ENCODE results near the gene TMC6. TPM values are rescaled to one million over a fixed set of nuclear protein-coding genes. Genes with fewer than 3 reads are reported as not detected.

The TMC6 gene
- total RNA-seq, 1 donor from 2014 or later, result 6.9 TPM

- H3K36me3 Mint-ChIP-seq, result peaks cover 3% of the 10 kb centered on the region
- Histone ChIP-seq H3K9me3 (ENCODE audit: low read depth) (no peaks in the 10 kb centered on the region), H3K79me2 (ENCODE audit: low read depth) (no peaks in the 10 kb centered on the region), H3F3A (ENCODE audit: low read depth) (peaks cover 5% of the 10 kb centered on the region), H3K36me3 (no peaks in the 10 kb centered on the region), H3K4me2 (no peak overlapping the region), H3K9ac (no peak overlapping the region), H3K27ac (no peak overlapping the region), H3K4me3 (no peak overlapping the region), H3K27me3 (peaks cover 20% of the 10 kb centered on the region), H4K20me1 (ENCODE audit: low read depth) (peaks cover 5% of the 10 kb centered on the region), H2AFZ (replicated peaks) (no peak overlapping the region), H3K4me1 (peaks cover 23% of the 10 kb centered on the region)
- H3K27ac Mint-ChIP-seq, result no peak overlapping the region
- H3K4me3 Mint-ChIP-seq, result no peak overlapping the region
- TF ChIP-seq EZH2 (IDR thresholded peaks at IDR 0.05), result no peak
- no peak for TF ChIP-seq CTCF (IDR thresholded peaks at IDR 0.05)
- no peak for TF ChIP-seq EZH2phosphoT487 (IDR thresholded peaks at IDR 0.05)
- peaks cover 8% of the 10 kb centered on the region for H3K4me1 Mint-ChIP-seq
- no peak for DNase-seq (ENCODE audit: low spot score)
- peaks cover 6% of the 10 kb centered on the region for H3K27me3 Mint-ChIP-seq (ENCODE audit: insufficient read depth, low read depth)
- no peaks in the 10 kb centered on the region for H3K9me3 Mint-ChIP-seq
These were observed 4.3 kb downstream of the TMC6 start for GRCh38 chr17:78124081-78124835.

- no peak overlapping the region for H3K27ac ChIP-seq
- no peaks in the 10 kb centered on the region for H3K79me2 ChIP-seq (ENCODE audit: low read depth)
- H3K4me1 ChIP-seq, result peaks cover 19% of the 10 kb centered on the region
- Mint-ChIP-seq H3K4me3 (no peak overlapping the region), H3K4me1 (peaks cover 4% of the 10 kb centered on the region), H3K27me3 (ENCODE audit: insufficient read depth, low read depth) (no peaks in the 10 kb centered on the region), H3K9me3 (no peaks in the 10 kb centered on the region), H3K27ac (peak overlapping the region; percentile 11), H3K36me3 (peaks cover 3% of the 10 kb centered on the region)
- TF ChIP-seq EZH2phosphoT487 (IDR thresholded peaks at IDR 0.05) (no peak), EZH2 (IDR thresholded peaks at IDR 0.05) (no peak), CTCF (IDR thresholded peaks at IDR 0.05) (no peak)
- no peak overlapping the region for H3K4me3 ChIP-seq
- H3K9ac ChIP-seq, result no peak overlapping the region
- H2AFZ ChIP-seq (replicated peaks), result no peak overlapping the region
- H3K4me2 ChIP-seq, result no peak overlapping the region
- H3K27me3 ChIP-seq, result peaks cover 13% of the 10 kb centered on the region
- no peaks in the 10 kb centered on the region for H3K36me3 ChIP-seq
- DNase-seq (ENCODE audit: low spot score), result no peak
- peaks cover 5% of the 10 kb centered on the region for H4K20me1 ChIP-seq (ENCODE audit: low read depth)
- H3F3A ChIP-seq (ENCODE audit: low read depth), result no peaks in the 10 kb centered on the region
- H3K9me3 ChIP-seq (ENCODE audit: low read depth), result no peaks in the 10 kb centered on the region
These were observed 5.2 kb downstream of the TMC6 start for GRCh38 chr17:78123258-78123929.

GRCh38 chr17:78122931-78123249 is 5.7 kb downstream of the TMC6 start:
- Histone ChIP-seq H3K79me2 (ENCODE audit: low read depth) (no peaks in the 10 kb centered on the region), H3K9ac (no peak overlapping the region), H4K20me1 (ENCODE audit: low read depth) (peaks cover 5% of the 10 kb centered on the region), H2AFZ (replicated peaks) (no peak overlapping the region), H3K27me3 (peaks cover 8% of the 10 kb centered on the region), H3F3A (ENCODE audit: low read depth) (no peaks in the 10 kb centered on the region), H3K36me3 (no peaks in the 10 kb centered on the region), H3K4me2 (no peak overlapping the region), H3K27ac (no peak overlapping the region), H3K9me3 (ENCODE audit: low read depth) (no peaks in the 10 kb centered on the region), H3K4me1 (peaks cover 18% of the 10 kb centered on the region), H3K4me3 (no peak overlapping the region)
- Mint-ChIP-seq H3K27me3 (ENCODE audit: insufficient read depth, low read depth) (no peaks in the 10 kb centered on the region), H3K9me3 (no peaks in the 10 kb centered on the region), H3K36me3 (peaks cover 3% of the 10 kb centered on the region), H3K4me3 (no peak overlapping the region), H3K4me1 (peaks cover 4% of the 10 kb centered on the region), H3K27ac (no peak overlapping the region)
- no peak for DNase-seq (ENCODE audit: low spot score)
- TF ChIP-seq EZH2 (IDR thresholded peaks at IDR 0.05) (no peak), CTCF (IDR thresholded peaks at IDR 0.05) (no peak), EZH2phosphoT487 (IDR thresholded peaks at IDR 0.05) (no peak)

Data from neural progenitor cell (in vitro differentiated cells).